Activated CD4-positive, alpha-beta T cell treated with anti-CD3 and anti-CD28 coated beads, Interleukin-2, Interleukin-6, amounts not matched to agents 100 ng/mL and 50 ng/mL, durations not matched to agents 16 hours and 8 hours (primary cell): ENCODE results near the gene BIRC5.
A peak's percentile ranks its signal among the peaks of the same experiment; 100 is the strongest.
"Not testable (repeated sequence)": the region's sequence is repeated elsewhere in the genome, so short reads cannot be mapped to it uniquely, and the experiment has no call there.

ENCODE experiments used
- DNase-seq: peaks from one replicate; pipeline ENCODE4 v3.0.0-alpha.2; 2020

Gene BIRC5

DNA sequence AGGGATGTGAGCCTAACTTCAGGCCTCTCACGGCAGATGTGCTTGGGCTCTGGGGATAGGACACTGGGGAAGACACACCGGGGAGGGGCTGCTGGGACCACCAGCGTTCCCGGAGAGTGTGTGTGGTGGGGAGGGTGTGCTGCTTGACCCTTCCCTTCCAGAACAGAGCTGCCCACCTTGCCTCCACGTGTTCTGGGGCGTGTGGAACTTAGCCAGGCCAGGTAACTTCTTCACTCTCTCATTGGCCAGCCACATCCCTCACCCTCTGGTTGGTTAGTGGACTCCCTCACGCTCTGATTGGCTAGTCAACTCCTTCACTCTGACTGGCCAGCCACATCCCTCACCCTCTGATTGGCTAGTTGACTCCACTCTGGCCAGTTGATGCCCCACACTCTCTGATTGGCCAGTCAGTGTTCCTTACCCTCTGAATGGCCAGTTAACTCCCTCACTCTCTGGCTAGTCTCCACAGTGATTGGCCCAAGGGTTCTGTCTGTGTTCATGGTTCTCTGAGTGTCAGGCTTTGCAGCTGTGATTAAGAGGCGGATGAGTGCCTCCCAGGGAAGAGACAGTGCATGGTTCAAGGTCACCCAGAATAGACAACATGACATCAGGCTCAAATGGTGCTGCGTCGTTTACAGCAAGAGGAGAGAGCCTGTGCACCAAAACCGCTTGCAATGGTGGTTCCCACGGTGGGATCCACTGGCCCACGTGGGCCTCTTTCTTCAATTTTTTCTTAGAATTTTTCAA lies 27.4 kb downstream of the BIRC5 start:
- no peak for DNase-seq

DNA sequence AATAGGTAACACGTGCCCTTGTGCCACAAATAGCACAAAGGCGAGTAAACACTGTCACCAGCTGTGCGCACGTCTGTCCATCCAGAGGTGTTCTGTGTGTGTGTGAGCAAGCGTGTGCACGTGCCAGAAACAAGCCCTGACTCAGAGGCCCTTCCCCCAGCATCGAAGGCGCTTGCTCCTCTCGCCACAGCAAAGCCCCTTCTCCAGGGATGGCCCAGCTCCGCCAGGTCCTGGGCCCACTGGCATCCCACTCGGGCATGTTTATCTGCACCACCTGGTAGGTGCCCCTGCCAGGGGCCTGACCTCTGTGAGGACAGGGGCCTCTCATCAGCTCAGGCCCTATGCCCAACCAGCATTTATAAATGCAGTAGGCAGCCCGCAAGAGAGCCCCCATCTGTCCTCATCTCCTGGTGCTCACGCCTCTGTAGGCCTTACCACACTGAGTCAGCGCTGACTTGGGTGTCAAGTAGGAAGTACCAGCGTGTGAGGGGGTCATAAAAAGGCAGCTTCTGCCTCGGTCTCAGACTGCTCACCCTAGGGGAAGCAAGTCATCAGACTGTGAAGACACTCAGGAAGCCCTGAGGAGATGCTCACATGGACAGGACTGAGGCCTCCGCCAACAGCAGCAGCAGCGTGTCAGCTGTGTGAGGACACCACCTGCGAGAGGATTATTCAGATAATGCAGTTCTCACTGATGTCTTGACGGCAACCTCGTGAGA lies 28.1 kb downstream of the BIRC5 start:
- no peak for DNase-seq

DNA sequence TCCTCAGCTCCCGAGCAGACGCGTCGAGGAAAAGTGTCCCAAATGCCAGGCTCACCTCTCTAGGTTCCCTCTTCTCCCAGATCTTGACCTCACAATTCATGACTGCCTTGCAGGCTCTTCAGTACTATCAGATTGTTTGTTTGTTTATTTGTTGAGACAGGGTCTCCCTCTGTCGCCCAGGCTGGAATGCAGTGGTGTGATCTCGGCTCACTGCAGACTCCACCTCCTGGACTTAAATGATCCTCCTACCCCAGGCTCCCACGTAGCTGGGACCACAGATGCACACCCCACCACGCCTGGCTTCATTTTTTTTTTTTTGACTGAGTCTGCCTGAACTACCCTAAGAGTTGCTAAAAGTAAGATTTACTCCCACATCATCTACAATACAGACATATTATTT lies 33.3 kb downstream of the BIRC5 start:
- DNase-seq: no peak

DNA sequence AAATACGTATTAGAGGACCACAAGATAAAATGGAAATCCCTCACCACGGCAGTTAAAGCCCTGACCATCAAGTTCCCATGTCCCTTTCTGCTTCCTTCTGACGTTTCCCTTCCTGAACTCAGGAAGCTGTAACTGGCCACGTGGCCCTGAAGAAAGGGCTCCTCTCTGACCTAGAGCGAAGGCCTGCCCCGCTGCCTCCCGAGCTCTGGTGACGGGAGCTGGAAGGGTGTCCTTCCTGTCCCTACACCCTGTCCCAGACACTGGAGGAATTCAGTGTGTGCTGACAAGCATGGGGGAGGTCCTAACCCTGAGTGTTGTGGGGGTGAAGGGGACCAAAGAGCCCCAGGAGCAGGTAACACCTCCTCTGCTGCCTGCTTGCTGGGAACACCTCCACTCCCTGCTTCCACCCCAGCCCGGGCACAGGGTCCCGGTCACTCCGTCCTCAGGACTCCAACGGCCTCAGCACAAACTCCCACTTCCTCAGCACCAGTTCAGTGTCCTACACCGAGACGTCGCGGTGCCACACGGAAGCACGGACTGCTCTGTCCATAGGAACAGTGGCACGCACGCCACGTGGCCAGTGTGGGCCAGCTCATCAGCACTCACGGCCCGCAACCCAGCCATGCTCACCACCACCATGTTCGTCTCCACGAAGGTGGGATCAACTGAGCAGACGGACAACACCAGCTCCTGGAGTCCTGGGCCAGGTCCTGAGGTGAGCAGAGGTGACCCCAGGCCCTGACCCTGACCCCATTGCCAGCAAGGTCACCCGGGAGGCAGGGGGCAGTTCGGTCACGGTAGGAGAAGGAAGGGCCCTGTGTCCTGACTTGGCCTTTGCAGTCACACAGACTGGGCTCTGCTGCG lies 34.2 kb downstream of the BIRC5 start:
- no peak for DNase-seq

DNA sequence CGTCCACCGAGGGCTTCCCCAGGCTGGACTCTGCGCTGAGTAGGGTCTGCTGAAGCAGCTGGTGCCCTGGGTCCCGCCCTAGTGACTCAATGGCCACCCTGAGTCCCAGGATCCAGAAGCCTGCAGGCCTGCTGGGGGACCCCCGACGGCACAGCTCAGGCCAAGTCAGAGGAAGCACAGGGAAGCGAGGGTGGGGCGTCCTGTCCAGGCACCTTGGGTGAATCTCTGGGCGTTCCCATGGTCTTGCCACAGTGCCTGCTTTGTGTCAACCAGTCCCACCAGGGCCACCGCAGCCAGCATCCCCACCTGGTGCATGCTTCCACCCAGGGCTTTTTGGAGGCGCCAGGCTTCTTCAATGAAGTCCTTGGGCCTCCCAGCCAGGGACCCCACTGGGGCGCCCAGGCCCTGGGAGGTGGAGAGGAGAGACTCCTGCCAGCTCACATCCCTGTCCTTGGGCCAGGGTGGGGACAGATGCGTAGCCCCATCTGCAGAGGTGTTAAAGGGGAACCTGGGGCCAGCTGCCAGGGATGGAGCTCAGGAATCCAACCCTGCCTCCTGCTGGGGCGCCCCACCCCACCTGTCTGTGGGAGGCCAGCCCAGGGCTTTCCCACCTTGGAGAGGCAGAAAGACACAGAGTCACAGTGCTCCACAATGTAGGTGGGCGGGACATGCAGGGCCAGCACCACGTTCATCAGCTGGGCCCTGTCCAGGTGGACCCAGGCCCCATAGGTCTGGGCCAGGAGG lies 35.2 kb downstream of the BIRC5 start:
- DNase-seq: no peak

DNA sequence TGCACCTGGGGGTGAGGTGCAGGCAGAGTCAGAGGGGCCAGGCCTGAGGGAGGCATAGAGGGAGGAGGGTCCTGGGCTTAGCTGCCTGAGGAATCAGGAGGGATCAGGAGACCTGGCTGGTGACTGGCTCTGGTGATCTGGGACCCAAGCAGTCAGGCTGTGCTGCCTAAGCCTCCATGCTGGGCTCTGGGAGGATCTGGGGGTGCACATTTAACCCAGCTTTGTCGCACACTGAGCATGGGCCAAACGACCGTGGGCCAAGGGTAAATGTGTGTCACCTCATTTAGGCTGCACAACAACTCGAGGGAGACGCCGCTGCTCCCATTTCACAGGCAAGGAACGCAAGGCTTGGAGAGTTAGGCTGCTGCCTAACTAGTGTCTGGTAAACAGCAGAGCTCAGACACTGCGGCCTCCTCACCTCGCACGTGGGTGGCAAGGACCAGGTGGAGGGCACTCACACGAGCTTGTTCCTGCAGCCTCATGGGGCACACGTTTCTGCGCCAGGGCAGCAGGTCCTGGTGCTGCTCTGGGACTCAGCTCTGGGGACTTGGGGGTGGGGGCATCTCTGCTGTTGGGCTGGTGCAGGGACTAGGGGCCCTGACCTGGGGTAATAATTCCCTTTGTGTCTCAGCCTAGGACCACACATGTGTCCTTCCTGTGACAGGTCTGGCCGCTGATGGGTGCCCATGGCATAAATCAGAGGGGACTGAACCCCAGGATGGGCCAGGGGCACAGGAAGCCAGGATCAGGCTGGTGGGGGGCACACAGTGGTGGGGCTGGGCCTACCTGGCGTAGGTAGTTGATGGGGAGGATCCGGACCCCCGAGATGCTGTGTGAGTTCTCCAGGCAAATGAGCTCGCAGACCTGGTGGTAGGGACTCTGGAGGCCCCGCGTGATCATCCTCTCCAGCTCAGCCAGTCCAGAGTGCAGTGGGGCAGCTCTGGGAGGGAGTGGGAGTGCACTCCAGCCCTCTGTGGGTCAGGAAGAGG lies 36.1 kb downstream of the BIRC5 start:
- DNase-seq: no peak

DNA sequence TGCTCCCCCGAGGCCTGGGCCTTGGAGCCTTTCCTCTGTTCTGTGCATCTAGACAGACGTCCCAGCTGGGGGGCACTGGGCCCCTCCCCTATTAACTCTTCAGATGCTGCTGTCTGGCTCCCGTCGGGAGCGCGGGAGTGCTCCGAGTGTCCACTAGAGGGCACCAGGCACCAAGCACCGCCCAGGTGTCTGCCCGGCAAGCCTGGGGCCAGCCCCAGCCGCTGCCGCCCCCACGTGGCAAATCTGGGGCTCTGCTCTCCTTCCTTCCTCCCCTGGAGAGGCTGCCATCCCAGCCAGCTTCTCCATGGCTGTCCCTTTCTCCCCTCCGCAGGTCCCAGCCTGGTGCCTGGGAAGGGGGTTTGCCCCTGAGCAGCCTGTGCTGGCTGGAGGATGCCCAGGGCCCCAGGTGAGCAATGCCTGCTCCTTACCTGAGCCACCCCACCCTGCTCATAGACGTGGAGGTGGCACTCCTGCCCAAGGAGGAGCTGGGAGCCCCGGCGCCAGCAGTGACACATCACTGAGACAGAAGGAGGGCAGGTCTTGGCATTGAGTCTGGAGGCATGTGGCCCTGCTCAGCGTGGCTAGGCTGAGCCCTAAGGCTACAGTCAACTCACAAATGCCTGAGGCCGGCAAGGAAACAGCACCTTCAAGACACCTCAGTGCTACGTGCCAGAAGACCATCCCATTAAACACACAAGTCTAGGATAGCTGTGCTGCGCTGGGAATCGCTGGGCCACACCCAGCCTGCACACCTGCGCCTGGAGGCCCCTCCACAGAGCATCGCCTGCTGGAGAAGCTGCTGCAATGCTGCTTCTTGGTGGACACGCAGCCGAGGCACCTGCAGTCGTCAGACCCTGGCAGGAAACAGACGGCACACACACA lies 37.1 kb downstream of the BIRC5 start:
- DNase-seq: peak; percentile 94

DNA sequence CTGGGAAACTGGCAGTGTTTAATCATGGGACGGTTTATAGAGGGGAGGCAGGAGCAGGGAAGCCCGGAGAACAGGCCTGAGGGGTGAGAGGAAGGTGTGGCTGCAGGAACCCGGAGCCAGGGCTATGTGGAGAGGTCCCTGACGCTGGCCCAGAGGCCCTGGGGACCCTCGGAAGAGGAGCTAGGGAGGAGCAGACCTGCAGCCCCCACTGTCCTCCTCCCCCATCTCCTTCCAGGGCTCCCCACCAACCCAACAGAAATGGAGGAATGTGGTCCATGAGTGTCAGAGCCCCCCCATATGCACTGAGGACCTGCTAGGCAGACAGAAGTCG lies 37.7 kb downstream of the BIRC5 start:
- DNase-seq: no peak

DNA sequence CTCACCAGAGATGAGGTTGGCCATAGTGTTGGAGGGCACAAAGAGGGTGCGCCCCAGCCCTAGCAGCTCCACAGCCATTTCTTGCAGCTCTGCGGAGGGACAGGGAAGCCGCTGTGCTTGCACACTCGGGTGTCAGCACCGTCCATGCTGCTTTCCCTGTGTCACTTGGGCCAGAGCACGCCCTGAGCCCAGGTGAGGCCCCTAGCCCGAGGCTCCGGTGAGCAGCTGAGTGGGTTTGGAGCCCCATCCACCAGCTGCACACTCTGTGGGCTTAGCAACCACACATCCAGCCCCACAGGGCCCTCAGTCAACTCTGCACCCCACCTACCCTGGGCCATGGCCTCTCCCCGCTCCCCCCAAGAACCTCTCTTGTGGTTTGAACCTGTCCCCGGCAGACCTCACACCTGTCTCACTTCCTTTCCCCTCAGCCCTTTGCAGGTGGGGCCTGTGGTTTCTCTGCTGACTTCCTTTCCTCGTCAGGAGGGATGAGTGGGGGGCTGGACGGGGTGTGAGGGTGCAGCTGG lies 38.1 kb downstream of the BIRC5 start:
- peak; percentile 33 for DNase-seq

DNA sequence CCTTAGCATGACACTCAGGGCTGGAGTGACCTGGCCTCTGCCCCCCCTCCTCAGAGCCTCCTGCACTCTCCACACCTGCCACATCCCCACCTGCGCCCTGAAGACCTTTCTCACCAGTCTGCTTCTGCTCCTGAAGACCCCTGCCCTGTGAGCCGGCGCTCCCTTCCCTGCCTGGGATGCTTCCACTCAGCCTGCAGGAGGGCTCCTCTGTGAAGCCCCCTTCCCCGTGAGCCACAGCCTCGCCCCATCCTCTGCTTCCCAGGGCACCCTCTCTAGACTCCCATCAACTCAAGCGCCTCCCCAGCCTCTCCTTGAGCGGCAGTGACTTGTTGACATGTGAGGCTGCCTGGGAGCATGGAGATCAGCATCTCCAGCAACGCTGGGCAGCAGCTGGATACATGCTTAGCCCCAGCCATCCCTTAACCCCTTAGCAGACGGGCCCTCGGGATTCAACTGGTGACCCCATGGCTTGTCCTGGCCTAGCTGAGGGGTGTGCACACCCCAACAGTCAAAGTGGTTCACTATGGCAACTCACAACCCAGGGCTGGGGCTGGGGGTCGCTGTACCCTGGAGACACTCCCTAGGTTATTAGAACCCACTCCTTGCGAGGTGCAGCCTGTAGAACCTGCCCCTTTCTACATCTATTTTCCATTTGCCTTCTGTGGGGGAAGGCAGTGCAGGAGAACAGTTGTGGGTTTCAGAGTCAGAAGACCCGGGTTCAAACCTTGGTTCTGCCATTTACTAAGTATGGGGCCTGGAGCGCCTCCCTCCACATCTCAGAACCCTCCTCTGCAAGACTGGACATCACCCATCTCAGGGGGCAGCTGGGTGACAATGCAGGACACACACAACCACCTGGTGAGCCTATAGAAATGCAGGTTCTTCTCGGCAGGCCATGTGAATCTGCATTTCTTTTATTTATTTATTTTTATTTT lies 38.9 kb downstream of the BIRC5 start:
- no peak for DNase-seq

DNA sequence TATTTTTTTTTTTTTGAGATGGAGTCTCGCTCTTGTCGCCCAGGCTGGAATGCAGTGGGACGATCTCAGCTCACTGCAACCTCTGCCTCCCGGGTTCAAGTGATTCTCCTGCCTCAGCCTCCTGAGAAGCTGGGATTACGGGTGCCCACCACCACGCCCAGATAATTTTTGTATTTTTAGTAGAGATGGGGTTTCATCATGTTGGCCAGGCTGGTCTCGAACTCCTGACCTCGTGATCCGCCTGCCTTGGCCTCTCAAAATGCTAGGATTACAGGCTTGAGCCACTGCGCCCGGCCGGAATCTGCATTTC lies 39.5 kb downstream of the BIRC5 start:
- DNase-seq: not testable (repeated sequence)

DNA sequence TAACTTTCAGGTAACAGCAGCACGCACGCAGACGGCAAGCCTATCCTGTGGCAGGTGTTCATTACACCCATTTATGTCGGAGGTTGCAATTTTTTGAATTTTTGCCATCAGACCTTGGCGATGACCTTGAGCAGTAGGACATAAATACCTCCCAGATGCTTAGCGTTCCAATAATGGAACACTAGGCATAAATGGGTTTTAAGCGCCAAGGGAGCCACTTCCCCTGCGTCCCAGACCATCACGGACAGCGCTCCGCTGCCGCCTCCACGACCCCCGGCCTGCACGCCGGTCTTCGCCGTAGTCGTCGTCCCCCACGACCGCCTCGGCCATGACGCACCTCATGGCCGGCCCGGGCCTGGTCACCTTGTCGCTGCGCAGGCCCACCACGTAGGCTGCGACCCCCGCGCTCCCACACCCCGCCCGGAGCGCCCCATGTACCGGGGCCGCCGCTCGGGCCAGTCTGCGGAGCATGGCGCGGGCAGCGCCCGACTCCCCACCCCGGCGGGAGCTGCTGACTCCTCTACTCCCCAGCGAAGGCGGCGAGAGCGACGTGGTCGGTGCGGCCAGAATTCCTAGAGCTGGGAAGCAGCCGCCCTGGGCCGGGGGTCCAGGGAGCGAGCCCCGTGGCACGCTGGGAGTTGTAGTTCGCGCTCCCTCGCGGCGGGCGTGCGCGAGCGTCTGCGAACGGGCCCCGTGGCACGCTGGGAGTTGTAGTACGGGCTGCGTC lies 40.1 kb downstream of the BIRC5 start:
- peak; percentile 90 for DNase-seq

DNA sequence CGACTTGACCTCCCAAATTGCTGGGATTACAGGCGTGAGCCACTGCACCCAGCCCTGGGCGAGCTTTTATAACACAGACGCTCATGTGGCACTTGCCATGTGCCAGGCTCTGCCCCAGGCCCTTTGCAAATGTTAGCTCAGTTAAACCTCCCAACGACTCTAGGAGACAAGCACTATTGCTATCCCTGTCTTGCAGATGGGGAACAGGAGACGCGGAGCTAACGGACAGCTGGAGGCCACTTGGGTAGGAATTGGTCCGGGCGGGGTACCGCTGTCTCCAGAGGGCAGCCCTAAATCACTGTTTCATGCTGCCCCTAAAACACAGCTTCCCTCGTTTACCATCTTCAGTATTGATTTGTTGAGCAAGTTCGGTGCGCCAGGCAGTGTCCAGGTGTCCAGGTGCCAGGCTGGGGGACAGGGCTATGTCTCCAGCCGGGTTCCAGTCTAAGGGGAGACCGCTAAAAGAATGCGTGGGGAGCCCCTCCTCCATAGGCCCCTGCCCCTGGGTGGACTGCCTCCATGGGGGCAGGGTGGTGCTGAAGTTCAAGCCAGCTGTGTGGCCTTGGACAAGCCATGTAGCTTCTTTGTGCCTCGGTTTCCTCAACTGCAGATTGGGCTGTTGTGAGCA lies 41.1 kb downstream of the BIRC5 start:
- DNase-seq: no peak

DNA sequence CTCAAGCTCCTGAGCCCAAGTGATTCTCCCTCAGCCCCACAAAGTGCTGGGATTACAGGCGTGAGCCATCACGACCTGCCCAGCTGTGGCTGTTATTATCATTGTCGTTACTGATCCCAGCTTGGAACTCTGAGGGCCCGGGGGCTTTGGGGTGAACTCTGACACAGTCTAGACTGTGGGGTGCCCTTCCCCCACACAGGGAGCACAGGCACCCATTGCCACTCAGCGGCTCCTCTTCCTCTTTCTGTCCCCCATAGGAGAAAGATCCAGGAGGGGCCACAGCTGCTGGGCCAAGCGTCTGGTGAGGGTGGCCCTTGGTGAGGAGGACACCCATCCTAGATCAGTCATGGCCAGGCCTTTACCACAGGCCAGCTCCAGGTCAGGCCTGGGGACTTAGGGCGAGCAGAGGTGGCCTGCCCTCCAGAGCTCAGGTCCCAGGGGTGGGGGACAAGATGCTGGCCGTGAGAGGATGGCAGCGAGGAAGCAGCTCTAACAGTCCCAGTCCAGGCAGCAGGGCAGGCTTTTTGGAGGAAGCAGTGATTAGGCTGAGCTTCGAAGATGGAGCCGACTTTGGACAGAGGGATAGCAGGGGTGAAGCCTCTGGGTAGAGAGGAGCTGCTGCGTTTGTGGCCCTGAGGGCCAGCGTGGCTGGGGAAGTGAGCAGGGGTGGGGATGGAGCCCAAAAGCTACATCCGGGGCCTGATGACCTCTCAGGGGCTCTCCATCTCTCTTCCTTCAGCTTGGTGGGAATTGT lies 42.1 kb downstream of the BIRC5 start:
- DNase-seq: no peak

DNA sequence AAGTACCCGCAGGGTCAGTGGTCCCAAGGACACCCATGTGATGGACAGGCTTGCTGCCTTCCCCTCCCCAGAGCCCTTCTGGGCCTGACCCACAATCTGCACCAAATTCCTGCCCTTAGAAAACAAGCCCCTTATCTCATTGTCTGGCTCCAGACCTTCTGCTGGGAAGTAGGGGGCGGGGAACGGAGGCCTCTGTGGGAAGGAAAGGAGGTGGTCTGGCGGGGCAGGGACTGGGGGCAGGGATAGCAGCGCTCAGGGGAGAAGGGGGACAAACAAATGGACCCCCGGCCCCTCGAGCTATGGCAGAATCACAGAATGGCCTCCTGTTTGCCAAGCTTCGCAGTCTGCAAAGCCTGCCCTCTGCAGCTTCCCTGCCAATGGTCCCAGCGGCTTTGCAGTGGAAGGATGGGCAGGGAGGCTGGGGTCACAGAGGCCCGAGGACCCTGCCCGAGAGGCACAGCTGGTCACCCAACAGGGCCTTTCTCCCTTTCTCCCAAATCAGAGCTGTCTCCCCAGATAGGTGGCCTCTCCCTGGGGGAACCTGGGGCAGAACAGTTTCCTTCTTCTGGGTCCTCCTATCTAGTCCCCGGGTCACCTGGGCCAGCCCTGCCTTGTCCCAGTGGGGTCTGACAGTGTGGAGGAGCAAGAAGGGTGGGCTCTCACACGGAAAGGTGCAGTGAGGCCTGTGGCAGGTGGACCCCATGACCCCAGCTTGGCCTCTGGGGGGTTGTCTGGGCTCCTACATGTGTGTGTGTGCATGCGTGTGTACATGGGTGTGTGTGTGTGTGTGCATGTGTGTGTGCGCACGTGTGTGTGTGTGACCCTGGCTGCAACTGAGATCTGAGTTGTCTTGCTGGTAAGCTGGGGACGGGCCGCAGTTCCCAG lies 42.9 kb downstream of the BIRC5 start:
- no peak for DNase-seq

DNA sequence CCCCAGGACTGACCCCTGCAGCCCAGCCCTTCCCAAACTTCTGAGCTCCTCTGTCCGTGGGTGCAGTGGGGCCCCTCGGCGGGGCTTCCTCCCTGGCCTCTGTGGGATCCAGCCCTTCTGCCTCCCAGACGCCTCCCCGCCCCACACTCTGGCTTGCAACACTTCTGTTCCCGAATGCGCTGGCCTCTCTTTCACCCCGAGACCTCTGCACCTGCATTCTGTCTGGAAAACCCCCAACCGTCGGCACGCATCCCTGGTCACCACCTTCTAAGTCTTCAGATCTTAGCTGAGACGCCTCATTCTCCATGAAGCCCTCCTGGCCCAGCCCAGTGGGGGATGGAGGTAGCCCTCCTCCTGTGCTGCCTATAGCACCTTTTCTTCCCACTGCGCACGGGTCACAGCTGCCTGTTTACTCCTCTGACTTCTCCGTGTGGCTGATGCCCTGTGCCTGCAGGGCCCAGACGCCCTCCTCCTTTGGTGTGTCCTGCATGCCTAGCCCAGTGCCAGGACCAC lies 43.8 kb downstream of the BIRC5 start:
- no peak for DNase-seq
